Testis (tissue), 3 donors: ENCODE results near the gene THOP1. TPM values are rescaled to one million over a fixed set of nuclear protein-coding genes. Genes with fewer than 3 reads are reported as not detected.

Experiments used
- DNase-seq: peaks from one replicate; pipeline ENCODE4 v3.0.0-alpha.2; 2019
- H3K27ac ChIP-seq, 2 donors: fragments of 200-600 bp; sonication (generic); one replicate each; pipeline ENCODE4 v1.5.1; 2019
- H3K27me3 ChIP-seq: fragments of 200-600 bp; sonication (generic); one replicate; pipeline ENCODE4 v1.5.1; 2019
- H3K36me3 ChIP-seq: fragments of 200-600 bp; sonication (generic); one replicate; pipeline ENCODE4 v1.5.1; 2017; ENCODE audit warnings: low read depth; ENCODE audit errors: missing control alignments
- H3K4me1 ChIP-seq: fragments of 200-600 bp; sonication (generic); one replicate; pipeline ENCODE4 v1.5.1; 2019
- H3K4me3 ChIP-seq, 2 donors: fragments of 200-600 bp; sonication (generic); one replicate each; pipeline ENCODE4 v1.5.1; 2017 to 2019
- H3K9me3 ChIP-seq: fragments of 200-600 bp; sonication (generic); one replicate; pipeline ENCODE4 v1.5.1; 2017
- POLR2A ChIP-seq: fragments of 450-650 bp; IDR thresholded peaks from one replicate; pipeline ENCODE4 v1.6.1; 2017; ENCODE audit warnings: antibody characterized with exemption, mild to moderate bottlenecking, moderate library complexity
- WGBS, 2 donors: methylation state at CpG; one replicate each; pipeline ENCODE4 v1.1.5; 2018; 5-methylcytosine and 5-hydroxymethylcytosine counted together
- intact Hi-C: fragments of 100-400 bp; cut with DNase I; formaldehyde crosslinking; loops from one replicate; pipeline ENCODE4 v1.15.1; 2023; ENCODE audit warnings: low total_unique reads
- polyA plus RNA-seq: library from polyadenylated mRNA; stranded (reverse); fragments of 350-450 nt; fragmentation: Illumina TruSeq; extraction: RNeasy Lipid Tissue Mini Kit (QIAGEN cat#74804); gene quantifications from one replicate; pipeline ENCODE4 v1.2.3, GENCODE V29; 2014; ENCODE audit warnings: low read depth, low replicate concordance; ENCODE audit not compliant: insufficient read depth
- total RNA-seq, 2 donors: library from RNA; depleted of rRNA; stranded (reverse); fragments of >200 nt; gene quantifications; one replicate each; pipeline ENCODE4 v1.2.3, GENCODE V29; 2016
- TF ChIP-seq, protein P1 (sequence below), 3 experiments: fragments of 450-650 bp in 2 of 3; fragments of 200-600 bp in 1 of 3; sonication (generic) in 1 of 3; IDR thresholded peaks; one replicate each; pipeline ENCODE4 v1.5.1; 2016 to 2019; ENCODE audit warnings: antibody characterized with exemption in 3 of 3, mild to moderate bottlenecking in 2 of 3, moderate library complexity in 1 of 3

Gene THOP1
- total and polyA plus RNA-seq, 3 donors from 2014 or later = 111 to 166 (median 134) TPM

GRCh38 chr19:2827022-2827421 is 41.7 kb downstream of the THOP1 start:
- intact Hi-C loops = no loop called here
- TF ChIP-seq POLR2A = no peak
- TF ChIP-seq, protein P1, sequence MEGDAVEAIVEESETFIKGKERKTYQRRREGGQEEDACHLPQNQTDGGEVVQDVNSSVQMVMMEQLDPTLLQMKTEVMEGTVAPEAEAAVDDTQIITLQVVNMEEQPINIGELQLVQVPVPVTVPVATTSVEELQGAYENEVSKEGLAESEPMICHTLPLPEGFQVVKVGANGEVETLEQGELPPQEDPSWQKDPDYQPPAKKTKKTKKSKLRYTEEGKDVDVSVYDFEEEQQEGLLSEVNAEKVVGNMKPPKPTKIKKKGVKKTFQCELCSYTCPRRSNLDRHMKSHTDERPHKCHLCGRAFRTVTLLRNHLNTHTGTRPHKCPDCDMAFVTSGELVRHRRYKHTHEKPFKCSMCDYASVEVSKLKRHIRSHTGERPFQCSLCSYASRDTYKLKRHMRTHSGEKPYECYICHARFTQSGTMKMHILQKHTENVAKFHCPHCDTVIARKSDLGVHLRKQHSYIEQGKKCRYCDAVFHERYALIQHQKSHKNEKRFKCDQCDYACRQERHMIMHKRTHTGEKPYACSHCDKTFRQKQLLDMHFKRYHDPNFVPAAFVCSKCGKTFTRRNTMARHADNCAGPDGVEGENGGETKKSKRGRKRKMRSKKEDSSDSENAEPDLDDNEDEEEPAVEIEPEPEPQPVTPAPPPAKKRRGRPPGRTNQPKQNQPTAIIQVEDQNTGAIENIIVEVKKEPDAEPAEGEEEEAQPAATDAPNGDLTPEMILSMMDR (IDR thresholded peaks at IDR 0.05) = no peak
- no peak overlapping the region for H3K27ac ChIP-seq
- no peaks in the 10 kb centered on the region for H3K36me3 ChIP-seq
- H3K4me3 ChIP-seq = no peak overlapping the region
- no peaks in the 10 kb centered on the region for H3K4me1 ChIP-seq
- WGBS, 2 donors = 88 to 95% methylated on average over 2 of the region's 2 CpGs
- no peaks in the 10 kb centered on the region for H3K27me3 ChIP-seq
- no peaks in the 10 kb centered on the region for H3K9me3 ChIP-seq
- DNase-seq = no peak

GRCh38 chr19:2827840-2828489 is 42.7 kb downstream of the THOP1 start:
- DNase-seq = no peak
- 96 to 97% methylated on average over 13 of the region's 13 CpGs for WGBS, 2 donors
- no peaks in the 10 kb centered on the region for H3K36me3 ChIP-seq

GRCh38 chr19:2834294-2834871 is 49.1 kb downstream of the THOP1 start:
- Histone ChIP-seq H3K36me3 (no peaks in the 10 kb centered on the region), H3K4me3 (no peak overlapping the region), H3K4me1 (no peaks in the 10 kb centered on the region), H3K27me3 (no peaks in the 10 kb centered on the region), H3K9me3 (no peaks in the 10 kb centered on the region), H3K27ac (no peak overlapping the region)
- intact Hi-C loops = no loop called here
- TF ChIP-seq POLR2A = no peak
- TF ChIP-seq, protein P1 (IDR thresholded peaks at IDR 0.05) = no peak
- WGBS, 2 donors = 94 to 96% methylated on average over 19 of the region's 19 CpGs
- DNase-seq = no peak

More at GRCh38 chr19:2827840-2828489, 42.7 kb downstream of the THOP1 start:
- H3K9me3 ChIP-seq = no peaks in the 10 kb centered on the region
- no peak overlapping the region for H3K27ac ChIP-seq
- TF ChIP-seq, protein P1 (IDR thresholded peaks at IDR 0.05) = no peak
- TF ChIP-seq POLR2A = no peak
- no peaks in the 10 kb centered on the region for H3K4me1 ChIP-seq
- intact Hi-C loops = no loop called here
- no peak overlapping the region for H3K4me3 ChIP-seq
- H3K27me3 ChIP-seq = no peaks in the 10 kb centered on the region

GRCh38 chr19:2837430-2837829 is 52.1 kb downstream of the THOP1 start:
- TF ChIP-seq, protein P1 (IDR thresholded peaks at IDR 0.05) = no peak
- TF ChIP-seq POLR2A = no peak
- intact Hi-C loops = no loop called here
- no peaks in the 10 kb centered on the region for H3K36me3 ChIP-seq
- H3K4me1 ChIP-seq = peaks cover 4% of the 10 kb centered on the region
- no peak overlapping the region for H3K27ac ChIP-seq
- DNase-seq = no peak
- 81 to 88% methylated on average over 4 of the region's 4 CpGs for WGBS, 2 donors
- no peaks in the 10 kb centered on the region for H3K9me3 ChIP-seq
- no peak overlapping the region for H3K4me3 ChIP-seq
- H3K27me3 ChIP-seq = no peaks in the 10 kb centered on the region
